ENCODE data around the gene SULT6B1. TPM values are rescaled to one million over a fixed set of nuclear protein-coding genes. Genes with fewer than 3 reads are reported as not detected.

SULT6B1 gene
- total and polyA plus RNA-seq, 2 donors (not counting 3 experiments of a cell fraction or from before 2014, with no cell fraction given), result not detected

DNA sequence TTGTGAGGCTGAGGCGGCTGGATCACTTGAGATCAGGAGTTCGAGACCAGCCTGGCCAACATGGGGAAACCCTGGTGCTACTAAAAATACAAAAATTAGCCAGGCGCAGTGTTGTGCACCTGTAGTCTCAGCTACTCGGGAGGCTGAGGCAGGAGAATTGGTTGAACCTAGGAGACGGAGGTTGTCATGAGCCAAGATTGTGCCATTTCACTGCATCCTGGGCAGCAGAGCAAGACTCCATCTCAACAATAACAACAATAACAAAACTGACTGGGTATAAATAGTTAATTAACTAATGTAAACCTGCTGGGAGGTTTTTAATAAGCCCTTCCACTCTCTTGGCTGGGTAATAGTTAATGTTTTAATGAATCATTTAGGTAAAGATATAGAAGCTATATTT is 7.8 kb downstream of the SULT6B1 start:
- no peak for TF ChIP-seq FOS (IDR thresholded peaks at IDR 0.05; ENCODE audit: borderline replicate concordance, insufficient read depth, low read length)
- no peak for TF ChIP-seq POLR2A (IDR thresholded peaks at IDR 0.05; ENCODE audit: low read depth, low read length)
- no peak for TF ChIP-seq EZH2 (IDR thresholded peaks at IDR 0.05; ENCODE audit: borderline replicate concordance, low read depth, low read length, severe bottlenecking)
- TF ChIP-seq GATA2 (IDR thresholded peaks at IDR 0.05; ENCODE audit: insufficient read depth, insufficient read length, low read depth, low read length), result no peak
- TF ChIP-seq, protein P1, sequence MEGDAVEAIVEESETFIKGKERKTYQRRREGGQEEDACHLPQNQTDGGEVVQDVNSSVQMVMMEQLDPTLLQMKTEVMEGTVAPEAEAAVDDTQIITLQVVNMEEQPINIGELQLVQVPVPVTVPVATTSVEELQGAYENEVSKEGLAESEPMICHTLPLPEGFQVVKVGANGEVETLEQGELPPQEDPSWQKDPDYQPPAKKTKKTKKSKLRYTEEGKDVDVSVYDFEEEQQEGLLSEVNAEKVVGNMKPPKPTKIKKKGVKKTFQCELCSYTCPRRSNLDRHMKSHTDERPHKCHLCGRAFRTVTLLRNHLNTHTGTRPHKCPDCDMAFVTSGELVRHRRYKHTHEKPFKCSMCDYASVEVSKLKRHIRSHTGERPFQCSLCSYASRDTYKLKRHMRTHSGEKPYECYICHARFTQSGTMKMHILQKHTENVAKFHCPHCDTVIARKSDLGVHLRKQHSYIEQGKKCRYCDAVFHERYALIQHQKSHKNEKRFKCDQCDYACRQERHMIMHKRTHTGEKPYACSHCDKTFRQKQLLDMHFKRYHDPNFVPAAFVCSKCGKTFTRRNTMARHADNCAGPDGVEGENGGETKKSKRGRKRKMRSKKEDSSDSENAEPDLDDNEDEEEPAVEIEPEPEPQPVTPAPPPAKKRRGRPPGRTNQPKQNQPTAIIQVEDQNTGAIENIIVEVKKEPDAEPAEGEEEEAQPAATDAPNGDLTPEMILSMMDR (IDR thresholded peaks at IDR 0.05; ENCODE audit: extremely low read depth in 1 of 2, insufficient read depth in 1 of 2, low read depth in 1 of 2, low read length in 2 of 2), result no peak
- TF ChIP-seq, protein P2, sequence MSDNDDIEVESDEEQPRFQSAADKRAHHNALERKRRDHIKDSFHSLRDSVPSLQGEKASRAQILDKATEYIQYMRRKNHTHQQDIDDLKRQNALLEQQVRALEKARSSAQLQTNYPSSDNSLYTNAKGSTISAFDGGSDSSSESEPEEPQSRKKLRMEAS (IDR thresholded peaks at IDR 0.05; ENCODE audit: insufficient read depth, insufficient read length), result no peak
- TF ChIP-seq MYC (IDR thresholded peaks at IDR 0.05; ENCODE audit: low read depth, low read length), result no peak
- no peak for TF ChIP-seq POLR2AphosphoS5 (IDR thresholded peaks at IDR 0.05; ENCODE audit: insufficient read depth, low read depth, low read length)
- TF ChIP-seq JUN (IDR thresholded peaks at IDR 0.05; ENCODE audit: borderline replicate concordance, insufficient read depth, insufficient read length, low read depth), result no peak
- H3K4me2 ChIP-seq (ENCODE audit: insufficient read depth, low read length), result no peak overlapping the region
- H2AFZ ChIP-seq (ENCODE audit: low read depth, low read length), result no peak overlapping the region
- intact Hi-C loops (cut with micrococcal nuclease), result no loop called here
- H3K9me3 ChIP-seq (replicated peaks; ENCODE audit: control insufficient read depth, insufficient read depth, low read length), result no peaks in the 10 kb centered on the region
- H3K27me3 ChIP-seq (ENCODE audit: control insufficient read depth in 2 of 2, insufficient read depth in 2 of 2, low read length in 2 of 2), result no peaks in the 10 kb centered on the region
- no peak overlapping the region for H3K27ac ChIP-seq (ENCODE audit: insufficient read depth, low read depth, low read length)
- dilution Hi-C loops (cut with MboI; ENCODE audit: extremely low pct_ligation_motif_present, low sequenced_read_pairs), result no loop called here
- H3K9ac ChIP-seq (replicated peaks; ENCODE audit: extremely low read depth, insufficient read depth, low read length), result no peak overlapping the region
- no peaks in the 10 kb centered on the region for H3K79me2 ChIP-seq (ENCODE audit: control insufficient read depth, insufficient read depth, low read length)
- H4K20me1 ChIP-seq (replicated peaks; ENCODE audit: control insufficient read depth, extremely low read depth, insufficient read depth, low read length), result no peaks in the 10 kb centered on the region
- no peaks in the 10 kb centered on the region for H3K9me1 ChIP-seq (replicated peaks; ENCODE audit: control insufficient read depth, extremely low read depth, insufficient read depth, low read length)
- FAIRE-seq (no peak), DNase-seq (ENCODE audit: low read depth, low spot score) (no peak)
- no peaks in the 10 kb centered on the region for H3K36me3 ChIP-seq (ENCODE audit: control insufficient read depth in 2 of 2, extremely low read depth in 1 of 2, insufficient read depth in 2 of 2, low read length in 2 of 2)
- no TSS peak for BruUV-seq (replicated peaks)
- peaks cover 10% of the 10 kb centered on the region for H3K4me1 ChIP-seq (ENCODE audit: control insufficient read depth, extremely low read depth, insufficient read depth, low read length)
- POLR2A ChIA-PET, result no interaction called here
- no peak overlapping the region for H3K4me3 ChIP-seq (replicated peaks in 1 of 3; ENCODE audit: insufficient read depth in 1 of 3, low read depth in 1 of 3, low read length in 3 of 3)
- CTCF ChIA-PET, result interaction anchor here (1.0 to 1.7 kb wide), 3 partner anchors 9 to 697 kb away, joined by 3 to 5 read pairs (median 4); no protein-coding TSS in a partner anchor
